Stimulated activated CD4-positive, alpha-beta T cell treated with anti-CD3 and anti-CD28 coated beads, Interleukin-1b, Interleukin-23, amount 100 ng/mL, for 24 hours (primary cell): ENCODE measurements around the gene OBP2A.
"Not testable (repeated sequence)": the region's sequence is repeated elsewhere in the genome, so short reads cannot be mapped to it uniquely, and the experiment has no call there.

Source experiments
- DNase-seq, 4 experiments: peaks; one replicate each; pipeline ENCODE4 v3.0.0-alpha.2; 2020; ENCODE audit warnings: low read depth in 4 of 4, low spot score in 1 of 4

OBP2A gene

DNA sequence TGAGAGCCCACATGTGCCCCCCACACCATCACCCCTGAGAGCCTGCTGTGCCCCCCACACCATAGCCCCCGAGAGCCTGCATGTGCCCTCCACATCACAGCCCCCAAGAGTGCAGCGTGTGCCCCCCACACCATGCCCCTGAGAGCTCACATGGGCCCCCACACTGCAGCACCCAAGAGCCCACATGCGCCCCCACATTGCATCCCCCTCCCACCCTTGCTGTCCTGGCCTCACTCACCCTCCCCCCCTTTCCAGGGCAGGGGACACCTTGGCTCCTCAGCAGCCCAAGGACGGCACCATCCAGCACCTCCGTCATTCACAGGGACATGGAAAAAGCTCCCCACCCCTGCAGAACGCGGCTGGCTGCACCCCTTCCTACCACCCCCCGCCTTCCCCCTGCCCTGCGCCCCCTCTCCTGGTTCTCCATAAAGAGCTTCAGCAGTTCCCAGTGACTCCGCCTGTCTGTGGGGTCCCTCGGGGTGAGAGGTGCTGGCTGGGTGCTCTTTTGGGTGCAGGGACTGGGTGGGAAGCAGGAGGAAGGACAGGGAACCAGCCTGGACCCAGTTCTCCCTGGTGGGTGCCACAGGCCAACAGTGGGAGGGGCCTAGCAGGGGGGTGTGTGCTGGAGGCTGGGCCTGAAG is 19.7 kb upstream of the OBP2A start:
- no peak for DNase-seq

DNA sequence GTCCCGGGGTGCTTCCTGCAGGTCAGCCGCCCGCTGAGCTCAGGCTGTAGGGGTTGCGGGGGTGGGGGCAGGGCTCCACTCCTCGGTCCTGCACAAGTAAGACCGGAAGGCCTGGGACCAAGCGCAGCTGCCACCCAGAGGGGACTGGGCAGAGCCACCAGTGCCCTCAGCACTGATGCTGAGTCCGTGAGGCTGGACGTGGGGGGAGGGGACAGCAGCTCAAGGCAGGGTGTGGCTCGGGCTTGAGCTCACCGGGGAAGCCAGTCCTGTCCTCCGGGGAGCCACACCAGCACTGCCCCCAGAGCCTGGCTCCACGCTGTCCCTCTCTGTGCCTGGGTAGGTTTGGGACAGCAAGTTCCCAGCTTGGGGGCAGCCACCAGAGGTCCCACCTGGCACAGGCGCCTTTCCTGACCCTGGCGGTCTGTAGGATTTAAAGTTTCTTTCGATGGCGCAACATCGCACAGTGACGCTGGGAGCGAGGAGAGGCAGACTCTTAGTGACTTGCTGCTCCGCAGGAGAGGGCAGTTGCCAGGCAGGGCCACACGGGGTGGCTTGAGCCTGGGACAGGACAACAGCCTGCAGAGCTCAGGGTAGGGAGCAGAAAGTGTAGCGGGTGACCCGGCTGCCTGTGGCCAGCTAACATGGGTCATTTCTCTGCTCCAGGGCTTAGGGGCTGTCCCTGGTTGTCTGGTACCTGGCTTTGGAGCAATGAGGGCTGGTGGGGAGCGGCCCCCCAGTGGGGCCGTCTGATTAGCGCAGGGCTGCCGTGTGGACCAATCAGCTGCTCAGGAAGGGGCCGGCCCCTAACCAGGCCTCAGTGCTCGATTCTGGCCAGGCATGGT is 19.0 kb upstream of the OBP2A start:
- no peak for DNase-seq

DNA sequence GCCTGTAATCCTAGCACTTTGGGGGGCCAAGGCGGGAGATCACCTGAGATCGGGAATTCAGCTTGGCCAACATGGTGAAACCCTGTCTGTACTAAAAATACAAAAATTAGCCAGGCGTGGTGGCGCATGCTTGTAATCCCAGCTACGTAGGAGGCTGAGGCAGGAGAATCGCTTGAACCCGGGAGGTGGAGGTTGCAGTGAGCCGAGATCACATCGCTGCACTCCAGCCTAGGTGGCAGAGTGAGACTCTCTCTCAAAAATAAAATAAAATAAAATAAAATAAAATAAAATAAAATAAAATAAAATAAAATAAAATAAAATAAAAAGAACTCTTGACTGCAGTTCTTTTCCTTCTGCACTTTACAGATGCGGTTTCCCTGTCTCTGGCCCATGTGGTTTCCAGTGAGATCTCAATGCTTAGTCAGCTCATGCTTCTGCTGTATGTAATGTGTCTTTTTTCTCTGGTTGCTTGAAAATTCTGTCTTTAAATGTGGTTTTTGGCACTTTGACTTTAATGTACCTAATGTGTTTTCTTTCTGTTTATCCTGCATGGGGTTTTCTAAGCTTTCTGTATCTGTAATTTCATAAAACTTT is 17.0 kb upstream of the OBP2A start:
- not testable (repeated sequence) for DNase-seq

DNA sequence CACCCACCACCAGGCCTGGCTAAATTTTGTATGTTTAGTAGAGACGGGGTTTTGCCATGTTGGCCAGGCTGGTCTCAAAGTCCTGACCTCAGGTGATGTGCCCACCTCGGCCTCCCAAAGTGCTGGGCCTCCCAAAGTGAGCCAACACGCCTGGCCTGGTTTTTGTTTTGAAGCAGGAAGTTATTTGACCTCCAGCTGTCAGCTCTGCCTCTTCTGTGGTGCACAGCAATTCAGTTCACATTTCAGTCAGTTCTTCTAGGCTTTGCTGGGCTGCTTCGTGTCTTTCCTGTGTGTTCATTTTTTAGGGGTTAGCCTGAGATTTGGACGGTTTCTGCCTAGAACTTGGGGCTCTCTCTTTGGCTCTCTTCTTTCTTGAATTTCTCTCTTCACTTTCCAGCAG is 15.8 kb upstream of the OBP2A start:
- no peak for DNase-seq

DNA sequence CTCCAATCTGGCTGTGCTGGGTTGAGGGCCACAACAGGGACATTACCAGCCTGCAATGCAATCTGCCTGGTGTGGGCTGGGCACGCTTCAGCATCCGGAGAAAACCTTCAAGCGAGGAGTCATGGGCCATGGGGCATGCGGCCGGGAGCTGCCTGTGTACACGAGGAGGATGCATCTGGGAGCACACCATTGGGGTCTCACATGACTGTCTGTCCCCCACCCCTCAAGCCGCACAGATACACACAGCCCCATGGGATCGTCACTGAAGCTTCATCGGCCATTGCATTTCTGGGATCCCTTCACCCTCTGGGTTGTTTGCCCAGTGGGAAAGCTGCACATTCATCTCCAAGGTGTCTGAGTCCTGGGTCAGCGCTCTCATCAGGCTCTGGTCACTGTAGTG is 14.8 kb upstream of the OBP2A start:
- no peak for DNase-seq

DNA sequence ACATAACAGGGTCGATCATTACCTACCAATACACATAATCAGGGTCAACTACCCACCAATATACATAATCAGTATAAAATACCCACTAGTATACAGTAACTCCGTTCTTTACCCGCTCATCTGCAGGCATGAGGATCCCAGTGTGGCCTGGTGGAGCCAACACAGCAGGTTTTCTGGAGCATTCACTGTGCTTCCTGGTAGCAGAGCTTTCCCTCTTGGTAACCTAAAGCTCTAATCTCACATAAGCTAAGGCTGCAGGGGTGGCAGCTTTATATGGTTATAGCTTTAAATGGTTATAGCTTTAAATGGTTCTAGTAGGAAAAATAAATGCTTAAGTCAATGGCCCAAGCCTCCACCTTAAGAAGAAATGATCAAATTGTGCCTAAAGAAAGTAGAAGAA is 12.8 kb upstream of the OBP2A start:
- no peak for DNase-seq

DNA sequence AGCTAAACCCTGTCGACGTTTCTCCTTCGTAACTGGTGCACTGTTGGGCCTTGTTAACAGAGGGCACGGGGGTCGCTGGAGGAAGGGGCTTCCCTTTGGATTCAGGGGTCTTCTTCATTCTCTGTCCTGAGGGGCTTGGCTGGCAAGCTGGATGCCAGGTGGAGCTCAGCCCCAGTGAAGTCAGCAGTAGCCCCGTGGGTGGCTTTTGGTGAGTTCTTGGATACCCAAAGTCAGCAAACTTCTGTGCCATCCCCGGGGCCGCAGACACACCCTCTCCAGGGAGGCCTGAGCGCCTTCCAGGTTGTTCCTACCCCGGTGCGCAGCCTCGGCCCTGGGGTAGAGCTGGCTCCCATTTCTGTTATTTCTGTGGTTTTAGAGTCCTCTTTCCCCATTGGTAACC is 12.3 kb upstream of the OBP2A start:
- DNase-seq: no peak

DNA sequence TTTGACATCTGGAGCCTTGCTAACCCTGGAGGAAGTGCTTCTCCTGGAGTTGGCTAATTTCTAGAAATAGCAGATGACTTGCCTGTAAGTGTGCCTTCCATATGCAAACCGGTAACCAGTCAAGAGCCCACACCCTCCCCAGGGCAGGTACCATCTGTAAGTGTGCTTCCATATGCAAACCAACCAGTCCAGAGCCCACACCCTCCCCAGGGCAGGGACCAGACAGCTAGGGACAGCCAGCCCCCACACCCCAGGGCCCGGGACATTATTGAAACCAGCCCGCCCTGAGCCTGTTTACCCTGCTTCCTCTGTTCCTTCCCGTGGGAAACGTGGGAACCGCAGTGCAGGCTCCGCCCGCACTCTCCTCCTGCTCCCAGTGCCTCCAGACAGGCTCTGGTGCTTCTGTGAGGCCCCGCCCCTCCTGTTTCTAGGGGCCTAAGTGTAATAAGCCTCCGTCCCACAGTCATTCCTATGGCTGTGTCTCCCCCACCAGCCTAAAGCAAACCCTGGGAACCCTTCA is 11.7 kb upstream of the OBP2A start:
- not testable (repeated sequence) for DNase-seq

DNA sequence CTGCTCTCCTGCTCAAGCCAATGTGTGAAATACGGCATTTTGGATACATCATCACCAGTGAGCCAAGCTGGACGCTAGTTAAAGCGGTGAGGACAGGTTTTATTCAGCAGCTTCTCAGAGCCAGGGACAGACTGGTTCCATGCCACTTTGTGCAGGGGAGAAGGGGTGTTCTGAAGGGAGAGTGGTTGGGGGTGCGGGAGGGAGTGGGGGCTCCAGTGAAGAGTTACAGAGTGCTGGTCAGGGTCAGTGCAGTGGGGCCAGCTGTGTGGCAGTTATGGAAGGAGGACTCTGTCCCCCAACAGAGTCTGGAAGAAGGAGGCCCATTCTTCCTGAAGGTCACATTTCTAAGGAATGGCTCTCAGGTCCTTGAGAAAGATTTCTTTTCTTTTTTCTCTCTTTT is 11.1 kb upstream of the OBP2A start:
- not testable (repeated sequence) for DNase-seq

DNA sequence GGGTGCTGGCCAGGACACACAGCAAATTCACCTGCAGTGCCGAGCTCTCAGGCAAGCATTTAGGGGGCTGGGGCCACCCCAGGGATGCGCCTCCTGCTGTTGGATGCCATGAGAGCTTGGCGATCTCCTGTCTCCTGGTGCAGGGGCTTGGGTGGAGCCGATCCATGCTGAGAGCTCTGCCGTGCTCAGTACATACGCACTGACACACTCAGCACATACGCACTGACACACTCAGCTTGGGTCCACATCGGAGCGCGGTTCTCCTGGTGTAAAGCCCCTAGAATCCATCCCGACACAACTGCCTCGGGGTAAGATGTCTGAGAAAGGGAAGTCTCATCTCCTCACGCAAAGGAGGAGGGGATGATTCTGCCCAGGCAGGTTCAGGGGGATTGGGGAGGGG is 10.3 kb upstream of the OBP2A start:
- DNase-seq: not testable (repeated sequence)

DNA sequence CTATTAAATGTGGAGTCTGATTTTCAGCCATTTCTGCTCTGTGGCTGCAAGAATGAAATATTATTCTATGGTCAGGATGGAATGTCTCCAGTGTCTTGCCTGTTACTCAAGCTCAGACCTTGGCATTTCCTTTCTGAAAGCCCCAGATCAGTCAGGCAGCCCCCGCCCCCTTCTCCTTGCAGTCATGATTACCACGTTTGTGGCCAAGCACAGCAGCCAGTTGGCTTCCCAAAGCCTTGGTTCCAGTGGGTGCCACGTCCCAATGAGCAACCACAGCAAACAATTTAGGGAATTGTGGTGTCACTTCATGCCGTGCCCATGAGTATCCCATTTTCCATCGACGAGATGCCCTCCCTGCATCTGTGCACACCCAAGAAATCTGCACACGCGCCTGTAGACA is 9.7 kb upstream of the OBP2A start:
- no peak for DNase-seq

DNA sequence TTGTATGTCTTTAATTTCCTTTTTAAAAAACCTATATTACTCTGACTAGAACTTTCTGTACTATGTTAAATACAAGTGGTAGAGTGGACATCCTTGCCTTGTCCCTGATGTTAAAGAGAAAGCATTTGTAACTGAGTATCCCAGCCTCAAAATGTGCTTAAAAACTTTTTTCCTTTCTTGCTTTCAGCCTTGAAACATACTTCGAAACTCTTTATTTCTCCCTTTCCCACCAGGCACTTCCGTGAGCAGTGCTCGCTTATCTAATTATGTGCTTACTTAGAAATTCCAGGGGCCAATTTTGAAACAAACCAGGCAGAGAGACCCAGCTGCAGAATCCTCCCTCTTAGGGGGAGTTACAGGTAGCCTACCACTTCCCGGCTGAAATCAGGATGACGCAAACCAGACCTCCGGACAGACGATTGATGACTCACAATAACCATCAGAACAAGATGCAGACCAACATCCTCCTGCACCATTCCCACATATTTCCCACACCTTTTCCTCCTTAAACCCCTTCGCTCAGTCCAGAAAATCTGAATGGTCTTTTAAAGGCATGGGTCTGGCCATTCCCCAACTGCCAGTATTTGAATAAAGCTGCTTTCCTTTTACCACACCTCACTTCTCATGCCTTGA is 2.5 kb upstream of the OBP2A start:
- DNase-seq: not testable (repeated sequence)

DNA sequence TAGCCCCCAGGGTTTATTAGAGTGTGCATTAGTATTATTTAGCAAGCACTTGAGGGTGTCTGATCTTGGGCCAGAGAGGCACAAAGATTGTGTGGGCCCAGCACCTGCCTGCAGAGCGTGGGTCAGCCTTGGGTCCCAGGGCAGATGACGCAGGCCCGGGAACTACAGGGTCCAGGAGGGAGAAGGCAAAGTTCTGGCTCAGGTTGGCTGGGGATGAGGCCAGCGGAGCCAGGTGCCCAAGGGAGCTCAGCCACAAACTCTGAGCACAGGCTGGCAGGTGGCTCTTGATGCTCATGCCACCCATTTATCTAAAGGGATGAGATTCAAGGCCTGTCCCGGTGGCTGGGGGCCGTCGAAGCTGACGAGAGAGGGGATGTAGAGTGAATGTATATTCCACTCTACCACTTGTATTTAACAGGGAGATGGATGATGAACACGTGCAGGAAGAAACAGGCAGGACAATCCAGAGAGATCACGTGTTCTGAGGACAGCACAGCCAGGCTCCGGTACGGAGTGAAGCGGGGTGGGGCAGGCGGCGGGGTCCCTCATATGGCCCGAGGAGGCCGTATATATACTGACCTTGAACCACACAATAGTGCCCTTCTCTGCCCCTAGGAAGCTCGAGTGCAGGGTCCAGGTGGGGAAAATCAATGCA is 818 bp upstream of the OBP2A start:
- DNase-seq: no peak

DNA sequence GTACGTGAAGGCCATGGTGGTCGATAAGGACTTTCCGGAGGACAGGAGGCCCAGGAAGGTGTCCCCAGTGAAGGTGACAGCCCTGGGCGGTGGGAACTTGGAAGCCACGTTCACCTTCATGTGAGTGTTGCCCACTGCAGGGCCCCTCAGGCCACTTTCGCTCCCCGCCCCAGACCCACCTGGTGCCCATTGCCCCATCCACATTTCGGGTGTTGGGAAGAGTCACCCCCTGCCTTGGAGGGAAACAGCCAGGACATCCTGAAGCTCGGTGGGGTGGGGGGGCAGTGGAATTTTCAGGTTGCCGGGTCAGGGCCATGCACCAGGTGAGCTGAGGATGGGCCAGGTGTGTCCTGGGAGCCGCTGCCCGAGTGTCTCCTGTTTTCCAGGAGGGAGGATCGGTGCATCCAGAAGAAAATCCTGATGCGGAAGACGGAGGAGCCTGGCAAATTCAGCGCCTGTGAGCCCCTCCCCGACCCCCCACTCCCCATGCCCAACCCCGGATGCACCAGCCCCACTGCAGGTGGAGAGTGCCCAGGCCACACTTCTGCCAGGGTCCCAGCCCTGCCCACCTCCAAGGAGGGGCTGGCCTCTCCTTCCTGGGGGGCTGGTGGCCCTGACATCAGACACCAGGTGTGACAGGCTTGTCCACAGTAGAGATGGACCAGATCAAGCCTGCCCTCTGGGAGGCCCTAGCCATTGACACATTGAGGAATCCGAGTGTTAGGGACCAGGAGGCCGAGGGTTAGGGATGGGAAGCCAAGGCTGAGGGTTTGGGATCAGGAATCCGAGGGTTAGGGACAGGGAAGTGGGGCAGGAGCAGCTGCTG is 1.1 kb downstream of the OBP2A start:
- DNase-seq: not testable (repeated sequence)

DNA sequence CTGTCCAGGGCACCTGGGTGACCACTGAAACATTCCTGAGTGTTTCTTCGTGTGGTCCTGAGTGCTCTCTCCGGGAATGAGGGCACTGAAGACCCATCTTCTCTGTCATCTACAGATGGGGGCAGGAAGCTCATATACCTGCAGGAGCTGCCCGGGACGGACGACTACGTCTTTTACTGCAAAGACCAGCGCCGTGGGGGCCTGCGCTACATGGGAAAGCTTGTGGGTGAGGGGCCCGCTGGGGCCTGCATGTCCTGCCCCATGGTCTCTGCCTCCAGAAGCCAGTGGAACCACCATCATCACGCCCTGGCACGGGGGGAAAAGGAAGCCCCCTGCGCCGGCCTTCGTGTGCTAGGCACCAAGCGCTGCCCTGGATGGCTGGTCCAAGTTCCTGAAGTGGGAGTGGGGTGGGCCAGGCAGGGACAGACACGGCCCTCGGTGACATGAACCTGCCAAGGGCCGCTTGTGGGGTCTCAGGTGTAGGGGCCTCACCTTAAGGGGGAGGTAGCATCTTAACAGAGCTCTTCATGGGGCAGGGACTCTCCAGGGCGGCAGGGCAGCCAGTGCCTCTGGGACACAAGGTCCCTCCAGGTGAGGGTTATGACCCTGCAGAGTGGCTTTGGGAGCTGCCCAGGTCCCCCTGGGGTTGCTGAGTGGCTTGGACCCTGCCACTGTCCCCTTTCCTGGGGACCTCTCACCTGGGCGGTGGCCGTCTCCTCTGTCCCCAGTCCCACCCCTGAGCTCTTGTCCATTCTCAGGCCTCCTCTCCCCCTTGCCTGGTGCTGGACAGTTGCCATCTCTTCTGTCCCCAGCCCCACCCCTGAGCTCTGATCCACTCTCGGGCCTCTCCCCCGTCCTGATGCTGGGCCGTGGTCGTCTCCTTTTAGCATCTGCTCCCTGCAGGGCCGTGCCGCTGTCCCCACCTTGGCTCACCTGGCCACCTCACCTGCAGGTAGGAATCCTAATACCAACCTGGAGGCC is 2.1 kb downstream of the OBP2A start:
- DNase-seq: no peak

DNA sequence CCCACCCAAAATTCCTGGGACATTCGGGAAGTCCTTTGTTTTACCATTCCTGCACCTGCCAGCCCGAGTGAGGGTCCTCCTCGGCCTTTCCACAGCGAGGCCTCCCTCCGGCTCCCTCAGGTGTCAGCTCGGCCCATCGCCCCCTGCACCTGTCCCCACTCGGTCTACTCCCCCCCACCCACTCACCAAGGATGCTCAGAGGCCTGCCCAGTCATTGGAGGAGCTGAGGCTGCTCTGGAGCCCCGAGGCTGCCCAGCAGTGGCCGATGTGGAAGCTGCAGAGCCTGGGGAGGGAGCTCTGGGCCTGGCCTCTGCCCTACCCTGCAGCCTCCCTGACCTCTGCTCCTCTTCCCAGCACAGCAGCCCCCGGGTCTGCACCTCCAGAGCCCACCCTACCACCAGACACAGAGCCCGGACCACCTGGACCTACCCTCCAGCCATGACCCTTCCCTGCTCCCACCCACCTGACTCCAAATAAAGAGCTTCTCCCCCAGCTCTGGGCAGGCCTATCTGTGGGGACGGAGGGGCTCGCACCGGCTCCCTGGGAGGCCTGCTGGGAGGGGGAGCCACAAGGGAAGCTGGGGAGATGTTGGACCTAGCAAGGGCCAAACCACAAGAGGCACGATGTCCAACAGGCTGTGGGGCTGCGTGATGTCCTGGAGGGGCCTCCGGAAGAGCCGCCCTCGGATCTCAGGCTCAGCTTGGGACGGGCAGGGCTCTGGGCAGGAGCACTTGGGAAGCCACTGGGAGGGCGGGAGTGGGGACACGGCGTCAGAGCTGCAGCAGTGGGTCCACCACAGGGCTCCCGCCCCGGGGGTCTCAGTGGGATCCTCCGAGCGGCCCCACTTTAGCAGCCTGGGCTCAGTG is 3.8 kb downstream of the OBP2A start:
- not testable (repeated sequence) for DNase-seq

DNA sequence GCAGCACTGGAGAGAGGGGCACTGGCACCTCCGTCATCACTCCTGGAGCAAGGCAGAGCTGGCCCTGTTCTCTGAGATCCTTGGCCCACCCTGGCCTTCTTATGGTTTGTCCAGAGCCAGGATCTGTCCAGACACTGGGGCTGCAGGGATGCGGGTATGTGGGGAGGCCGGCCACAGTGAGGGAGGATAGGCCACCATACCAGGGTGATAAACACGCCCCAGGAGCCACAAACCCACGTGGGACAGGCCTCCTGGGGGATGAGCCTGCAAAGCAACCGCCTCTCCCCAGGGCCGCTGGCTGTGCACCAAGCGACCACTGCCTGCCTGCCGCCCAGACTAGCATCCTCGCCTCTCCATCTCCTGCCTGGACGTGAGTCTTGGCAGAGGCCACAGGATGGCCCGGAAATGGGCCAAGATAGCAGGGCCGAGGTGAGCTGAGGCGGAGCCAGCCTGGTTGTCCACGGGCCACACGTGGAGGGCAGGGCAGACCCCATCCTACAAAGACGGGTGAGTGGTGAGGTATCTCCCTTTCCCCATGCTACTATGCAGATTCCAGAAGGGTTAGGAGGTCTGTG is 4.5 kb downstream of the OBP2A start:
- DNase-seq: no peak

DNA sequence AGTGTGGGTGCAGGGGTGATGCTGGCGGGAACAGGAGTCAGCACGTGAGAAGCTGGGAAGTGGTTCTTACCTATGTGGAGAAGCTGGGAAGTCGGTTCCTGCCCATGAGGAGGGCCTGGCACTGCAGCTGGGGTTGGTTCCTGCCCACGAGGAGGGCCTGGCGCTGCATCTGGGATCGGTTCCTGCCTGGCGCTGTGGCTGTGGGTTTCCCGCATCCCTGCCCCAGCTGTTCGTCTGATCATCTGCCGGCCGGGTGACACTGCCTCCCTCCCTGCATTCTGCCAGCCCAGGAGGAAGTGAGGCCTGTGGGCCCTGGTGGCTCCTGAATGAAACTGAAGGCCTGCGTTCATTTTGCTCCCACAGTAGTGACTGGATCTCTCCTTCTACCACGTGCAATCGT is 5.1 kb downstream of the OBP2A start:
- DNase-seq: no peak
